ENCODE data around the gene CAPN11. TPM values are rescaled to one million over a fixed set of nuclear protein-coding genes. Genes with fewer than 3 reads are reported as not detected.

CAPN11 gene
- total and polyA plus RNA-seq, 9 of the 15 experiments (the other 6 are each of a cell fraction or from before 2014, with no cell fraction given), result 0.03 to 0.61 (median 0.17) TPM; not detected in 1

GRCh38 chr6:44172731-44173500 is 14.3 kb downstream of the CAPN11 start (continued):
- no peak for TF ChIP-seq GTF2B (IDR thresholded peaks at IDR 0.05; ENCODE audit: extremely low read depth, insufficient read length)
- TF ChIP-seq ZNF75A (CRISPR knock-in tag; IDR thresholded peaks at IDR 0.05), result no peak
- peak; percentile 90 for TF ChIP-seq RBM25 (IDR thresholded peaks at IDR 0.05; ENCODE audit: low read depth, low read length, severe bottlenecking)
- no peak for TF ChIP-seq TRIM25 (IDR thresholded peaks at IDR 0.05; ENCODE audit: borderline replicate concordance)
- no peak for TF ChIP-seq THRA (IDR thresholded peaks at IDR 0.05)
- TF ChIP-seq AFF1 (IDR thresholded peaks at IDR 0.05; ENCODE audit: low read depth in 1 of 2, partially characterized antibody in 2 of 2), result no peak
- no peak for TF ChIP-seq ZNF121 (CRISPR knock-in tag; conservative IDR thresholded peaks at IDR 0.05)
- TF ChIP-seq ZBTB40 (IDR thresholded peaks at IDR 0.05), result no peak
- no peak for TF ChIP-seq ZBTB40 (CRISPR knock-in tag; IDR thresholded peaks at IDR 0.05)

Data from K562 (cell line).